Astrocyte (in vitro differentiated cells and primary cell): ENCODE measurements around the gene MAP4K2. TPM values are rescaled to one million over a fixed set of nuclear protein-coding genes. Genes with fewer than 3 reads are reported as not detected.

Experiments used
- DNase-seq: peaks from one replicate; pipeline ENCODE4 v3.0.0-alpha.2; 2010; ENCODE audit warnings: low read depth
- FAIRE-seq: peaks from 2 replicates; lab custom pipeline; 2011; peaks lifted over from hg19 to GRCh38; lab: Jason Lieb, UNC
- H2AFZ ChIP-seq: 2 replicates; pipeline ENCODE4 v1.6.0; 2012; ENCODE audit warnings: low read depth, low read length, inconsistent platforms
- H3K27ac ChIP-seq: 2 replicates; pipeline ENCODE4 v1.5.1; 2011; ENCODE audit warnings: low read depth, low read length, inconsistent platforms
- H3K27me3 ChIP-seq: 2 replicates; pipeline ENCODE4 v1.6.0; 2011; ENCODE audit warnings: low read length, inconsistent platforms; ENCODE audit not compliant: insufficient read depth
- H3K36me3 ChIP-seq: 2 replicates; pipeline ENCODE4 v1.5.1; 2011; ENCODE audit warnings: low read length, inconsistent platforms; ENCODE audit not compliant: insufficient read depth
- H3K4me1 ChIP-seq: 2 replicates; pipeline ENCODE4 v1.5.1; 2011; ENCODE audit warnings: low read length, inconsistent platforms; ENCODE audit not compliant: insufficient read depth
- H3K4me2 ChIP-seq: 2 replicates; pipeline ENCODE4 v1.6.0; 2012; ENCODE audit warnings: low read length, inconsistent platforms
- H3K4me3 ChIP-seq: 2 replicates; pipeline ENCODE4 v1.5.1; 2011; ENCODE audit warnings: low read depth, mild to moderate bottlenecking, low read length, inconsistent platforms; ENCODE audit not compliant: insufficient read depth
- H3K79me2 ChIP-seq: 2 replicates; pipeline ENCODE4 v1.6.0; 2012; ENCODE audit warnings: mild to moderate bottlenecking, low read length, inconsistent platforms; ENCODE audit not compliant: insufficient read depth
- H3K9ac ChIP-seq: 2 replicates; pipeline ENCODE4 v1.6.0; 2012; ENCODE audit warnings: mild to moderate bottlenecking, low read length, inconsistent platforms
- H3K9me3 ChIP-seq: 2 replicates; pipeline ENCODE4 v1.5.1; 2012; ENCODE audit warnings: low read depth, mild to moderate bottlenecking, low read length, inconsistent platforms; ENCODE audit not compliant: insufficient read depth
- H4K20me1 ChIP-seq: 2 replicates; pipeline ENCODE4 v1.6.0; 2012; ENCODE audit warnings: low read length, inconsistent platforms; ENCODE audit not compliant: insufficient read depth
- H3K27ac Mint-ChIP-seq: one replicate; pipeline ENCODE4 v1.8.0; 2021; ENCODE audit warnings: mild to moderate bottlenecking, mixed read lengths; ENCODE audit not compliant: unreplicated experiment
- H3K27me3 Mint-ChIP-seq: one replicate; pipeline ENCODE4 v1.8.0; 2021; ENCODE audit warnings: low read depth, mixed read lengths; ENCODE audit not compliant: unreplicated experiment
- H3K36me3 Mint-ChIP-seq: one replicate; pipeline ENCODE4 v1.8.0; 2021; ENCODE audit warnings: low read depth, mixed read lengths; ENCODE audit not compliant: unreplicated experiment
- H3K4me1 Mint-ChIP-seq: one replicate; pipeline ENCODE4 v1.8.0; 2021; ENCODE audit warnings: low read depth, mixed read lengths; ENCODE audit not compliant: unreplicated experiment
- H3K4me3 Mint-ChIP-seq: one replicate; pipeline ENCODE4 v1.8.0; 2021; ENCODE audit warnings: mild to moderate bottlenecking, moderate library complexity, mixed read lengths; ENCODE audit not compliant: unreplicated experiment
- H3K9me3 Mint-ChIP-seq: one replicate; pipeline ENCODE4 v1.8.0; 2021; ENCODE audit warnings: mild to moderate bottlenecking, mixed read lengths; ENCODE audit not compliant: unreplicated experiment
- CTCF ChIP-seq: IDR thresholded peaks from 2 replicates; pipeline ENCODE4 v1.5.1; 2011; ENCODE audit warnings: low read depth, mild to moderate bottlenecking, inconsistent platforms, low read length, moderate library complexity; ENCODE audit not compliant: insufficient read depth
- EZH2 ChIP-seq: IDR thresholded peaks from 2 replicates; pipeline ENCODE4 v1.6.1; 2012; ENCODE audit warnings: mild to moderate bottlenecking, low read length, inconsistent platforms; ENCODE audit not compliant: insufficient read depth
- total RNA-seq: library from RNA; stranded (reverse); gene quantifications from 2 replicates; pipeline ENCODE4 v1.2.1, GENCODE V29; 2021

The MAP4K2 gene
- total RNA-seq, 1 donor from 2014 or later = 11.2 TPM

DNA sequence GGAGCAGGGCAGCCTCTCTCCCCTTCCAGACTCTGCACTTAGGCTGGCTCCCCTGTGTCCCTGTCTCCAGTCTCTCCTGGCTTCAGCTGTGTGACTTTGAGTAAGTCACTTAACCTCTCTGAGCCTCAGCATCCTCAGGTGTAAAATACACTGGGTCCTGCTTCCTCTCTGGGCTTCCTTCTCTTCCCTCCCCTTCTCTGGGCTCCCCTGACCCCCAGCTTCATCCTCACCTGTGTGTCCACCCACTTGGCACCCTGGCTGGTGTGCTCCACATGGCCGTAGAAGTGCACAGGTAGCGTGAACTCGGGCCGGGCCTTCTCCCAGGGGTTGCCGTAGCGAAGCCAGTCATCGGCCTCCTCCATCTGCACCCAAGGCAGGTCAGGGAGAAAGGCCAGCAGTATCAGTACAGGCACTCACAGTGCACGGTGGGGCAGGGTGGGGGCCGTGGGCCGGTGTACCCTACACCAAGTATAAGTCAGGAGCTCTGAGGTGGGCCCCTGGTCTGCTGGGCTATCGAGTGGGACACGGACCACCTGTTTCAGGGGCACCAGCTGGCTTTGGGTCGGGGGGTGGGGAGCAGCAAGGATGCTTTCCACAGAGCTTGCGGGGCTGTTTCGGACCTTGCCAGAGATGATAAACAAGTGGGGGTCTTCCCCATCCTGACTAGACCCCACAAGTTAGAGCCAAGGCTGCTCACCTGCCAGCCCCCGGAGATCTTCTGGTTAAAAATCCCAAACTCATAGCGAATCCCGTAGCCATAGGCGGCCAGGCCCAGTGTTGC is 45.3 kb downstream of the MAP4K2 start:
- FAIRE-seq = no peak
- TF ChIP-seq EZH2 = no peak
- no peak for TF ChIP-seq CTCF
- no peaks in the 10 kb centered on the region for H3K9me3 ChIP-seq
- Mint-ChIP-seq H3K4me3 (no peak overlapping the region), H3K9me3 (no peaks in the 10 kb centered on the region), H3K27me3 (peaks cover 10% of the 10 kb centered on the region), H3K4me1 (peaks cover 17% of the 10 kb centered on the region), H3K27ac (no peak overlapping the region), H3K36me3 (peaks cover 9% of the 10 kb centered on the region)
- no peak overlapping the region for H2AFZ ChIP-seq
- H3K9ac ChIP-seq = no peak overlapping the region
- peaks cover 6% of the 10 kb centered on the region for H3K36me3 ChIP-seq
- DNase-seq = no peak
- no peak overlapping the region for H3K4me2 ChIP-seq
- no peak overlapping the region for H3K4me3 ChIP-seq
- H3K4me1 ChIP-seq = peaks cover 3% of the 10 kb centered on the region
- peaks cover 23% of the 10 kb centered on the region for H4K20me1 ChIP-seq
- no peaks in the 10 kb centered on the region for H3K27me3 ChIP-seq
- H3K27ac ChIP-seq = no peak overlapping the region
- no peaks in the 10 kb centered on the region for H3K79me2 ChIP-seq

GRCh38 chr11:64755681-64756361 is 47.2 kb downstream of the MAP4K2 start:
- no peak overlapping the region for H3K9ac ChIP-seq
- peaks cover 7% of the 10 kb centered on the region for H3K4me1 Mint-ChIP-seq
- TF ChIP-seq CTCF (no peak), EZH2 (no peak)
- H3K4me1 ChIP-seq = no peaks in the 10 kb centered on the region
- no peaks in the 10 kb centered on the region for H3K79me2 ChIP-seq
- no peak for FAIRE-seq
- no peak overlapping the region for H3K27ac ChIP-seq
- no peak overlapping the region for H3K27ac Mint-ChIP-seq
- no peak for DNase-seq
- peaks cover 17% of the 10 kb centered on the region for H3K27me3 Mint-ChIP-seq
- H3K4me3 ChIP-seq = no peak overlapping the region
- no peak overlapping the region for H3K4me3 Mint-ChIP-seq
- H3K27me3 ChIP-seq = no peaks in the 10 kb centered on the region
- H2AFZ ChIP-seq = no peak overlapping the region
- H4K20me1 ChIP-seq = peaks cover 10% of the 10 kb centered on the region
- no peaks in the 10 kb centered on the region for H3K9me3 Mint-ChIP-seq
- no peaks in the 10 kb centered on the region for H3K36me3 ChIP-seq
- no peaks in the 10 kb centered on the region for H3K9me3 ChIP-seq
- H3K4me2 ChIP-seq = no peak overlapping the region
- H3K36me3 Mint-ChIP-seq = peaks cover 6% of the 10 kb centered on the region
